ENCODE measurements around the gene CALM3.

DNA sequence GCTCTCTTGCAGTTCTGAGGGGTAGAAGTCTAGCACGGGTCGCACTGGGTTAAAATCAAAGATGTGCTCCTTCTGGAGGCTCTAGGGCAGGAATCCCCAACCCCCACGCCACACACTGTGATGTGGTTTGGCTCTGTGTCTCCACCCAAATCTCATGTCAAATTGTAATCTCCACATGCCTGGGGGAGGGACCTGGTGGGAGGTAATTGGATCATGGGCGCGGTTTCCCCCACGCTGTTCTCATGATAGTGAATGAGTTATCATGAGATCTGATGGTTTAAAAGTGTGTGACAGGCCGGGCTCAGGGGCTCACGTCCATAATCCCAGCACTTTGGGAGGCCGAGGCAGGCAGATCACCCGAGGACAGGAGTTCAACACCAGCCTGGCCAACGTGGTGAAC, 26.6 kb upstream of the CALM3 start:
- no peak for TF ChIP-seq POLR2A (IDR thresholded peaks at IDR 0.05)
- TF ChIP-seq, protein P1, sequence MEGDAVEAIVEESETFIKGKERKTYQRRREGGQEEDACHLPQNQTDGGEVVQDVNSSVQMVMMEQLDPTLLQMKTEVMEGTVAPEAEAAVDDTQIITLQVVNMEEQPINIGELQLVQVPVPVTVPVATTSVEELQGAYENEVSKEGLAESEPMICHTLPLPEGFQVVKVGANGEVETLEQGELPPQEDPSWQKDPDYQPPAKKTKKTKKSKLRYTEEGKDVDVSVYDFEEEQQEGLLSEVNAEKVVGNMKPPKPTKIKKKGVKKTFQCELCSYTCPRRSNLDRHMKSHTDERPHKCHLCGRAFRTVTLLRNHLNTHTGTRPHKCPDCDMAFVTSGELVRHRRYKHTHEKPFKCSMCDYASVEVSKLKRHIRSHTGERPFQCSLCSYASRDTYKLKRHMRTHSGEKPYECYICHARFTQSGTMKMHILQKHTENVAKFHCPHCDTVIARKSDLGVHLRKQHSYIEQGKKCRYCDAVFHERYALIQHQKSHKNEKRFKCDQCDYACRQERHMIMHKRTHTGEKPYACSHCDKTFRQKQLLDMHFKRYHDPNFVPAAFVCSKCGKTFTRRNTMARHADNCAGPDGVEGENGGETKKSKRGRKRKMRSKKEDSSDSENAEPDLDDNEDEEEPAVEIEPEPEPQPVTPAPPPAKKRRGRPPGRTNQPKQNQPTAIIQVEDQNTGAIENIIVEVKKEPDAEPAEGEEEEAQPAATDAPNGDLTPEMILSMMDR (IDR thresholded peaks at IDR 0.05), result no peak
